ENCODE measurements around the gene CPNE7.

CPNE7 gene

GRCh38 chr16:89619840-89620239 lies 44.3 kb downstream of the CPNE7 start:
- TF ChIP-seq, protein P1, sequence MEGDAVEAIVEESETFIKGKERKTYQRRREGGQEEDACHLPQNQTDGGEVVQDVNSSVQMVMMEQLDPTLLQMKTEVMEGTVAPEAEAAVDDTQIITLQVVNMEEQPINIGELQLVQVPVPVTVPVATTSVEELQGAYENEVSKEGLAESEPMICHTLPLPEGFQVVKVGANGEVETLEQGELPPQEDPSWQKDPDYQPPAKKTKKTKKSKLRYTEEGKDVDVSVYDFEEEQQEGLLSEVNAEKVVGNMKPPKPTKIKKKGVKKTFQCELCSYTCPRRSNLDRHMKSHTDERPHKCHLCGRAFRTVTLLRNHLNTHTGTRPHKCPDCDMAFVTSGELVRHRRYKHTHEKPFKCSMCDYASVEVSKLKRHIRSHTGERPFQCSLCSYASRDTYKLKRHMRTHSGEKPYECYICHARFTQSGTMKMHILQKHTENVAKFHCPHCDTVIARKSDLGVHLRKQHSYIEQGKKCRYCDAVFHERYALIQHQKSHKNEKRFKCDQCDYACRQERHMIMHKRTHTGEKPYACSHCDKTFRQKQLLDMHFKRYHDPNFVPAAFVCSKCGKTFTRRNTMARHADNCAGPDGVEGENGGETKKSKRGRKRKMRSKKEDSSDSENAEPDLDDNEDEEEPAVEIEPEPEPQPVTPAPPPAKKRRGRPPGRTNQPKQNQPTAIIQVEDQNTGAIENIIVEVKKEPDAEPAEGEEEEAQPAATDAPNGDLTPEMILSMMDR (IDR thresholded peaks at IDR 0.05; ENCODE audit: control insufficient read depth, extremely low read depth, insufficient read depth), result no peak
- no peak overlapping the region for H3K4me3 ChIP-seq (ENCODE audit: low read depth, low read length)
- DNase-seq (ENCODE audit: low read depth), result no peak

GRCh38 chr16:89620406-89620841 lies 44.9 kb downstream of the CPNE7 start:
- no peak for DNase-seq (ENCODE audit: low read depth)
- no peak overlapping the region for H3K4me3 ChIP-seq (ENCODE audit: low read depth, low read length)
- TF ChIP-seq, protein P1 (IDR thresholded peaks at IDR 0.05; ENCODE audit: control insufficient read depth, extremely low read depth, insufficient read depth), result no peak

DNA sequence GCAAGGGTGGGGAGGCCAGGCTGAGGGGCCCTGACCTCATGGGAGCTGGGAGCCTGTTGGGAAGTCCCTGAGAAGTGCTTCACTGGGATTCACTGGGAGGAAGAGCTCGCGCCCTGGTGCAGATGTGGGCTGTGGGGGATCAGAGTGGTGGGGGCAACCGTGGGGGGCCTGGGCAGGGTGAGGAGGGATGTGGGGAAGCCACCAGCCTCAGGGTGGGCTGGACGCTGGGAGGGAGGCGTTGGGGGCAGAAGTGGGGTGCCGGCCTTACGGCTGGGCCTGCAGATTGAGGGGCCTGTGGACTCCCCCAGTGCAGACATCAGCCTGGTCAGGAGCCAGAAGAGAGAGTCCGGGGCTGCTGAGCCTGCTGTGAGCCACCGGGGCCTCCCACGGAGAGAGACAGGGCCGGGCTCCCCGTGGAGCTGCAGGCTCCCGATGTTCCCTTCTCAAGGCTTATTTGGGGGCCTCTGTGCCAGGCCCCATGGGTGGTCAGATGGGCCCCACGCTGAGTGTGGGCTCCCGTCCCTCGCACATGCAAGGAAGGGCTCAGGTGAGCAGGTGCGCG lies 45.7 kb downstream of the CPNE7 start:
- DNase-seq (ENCODE audit: low read depth), result no peak
- no peak overlapping the region for H3K4me3 ChIP-seq (ENCODE audit: low read depth, low read length)
- TF ChIP-seq, protein P1 (IDR thresholded peaks at IDR 0.05; ENCODE audit: control insufficient read depth, extremely low read depth, insufficient read depth), result no peak

GRCh38 chr16:89621698-89622409 lies 46.3 kb downstream of the CPNE7 start:
- no peak for DNase-seq (ENCODE audit: low read depth)
- no peak overlapping the region for H3K4me3 ChIP-seq (ENCODE audit: low read depth, low read length)

DNA sequence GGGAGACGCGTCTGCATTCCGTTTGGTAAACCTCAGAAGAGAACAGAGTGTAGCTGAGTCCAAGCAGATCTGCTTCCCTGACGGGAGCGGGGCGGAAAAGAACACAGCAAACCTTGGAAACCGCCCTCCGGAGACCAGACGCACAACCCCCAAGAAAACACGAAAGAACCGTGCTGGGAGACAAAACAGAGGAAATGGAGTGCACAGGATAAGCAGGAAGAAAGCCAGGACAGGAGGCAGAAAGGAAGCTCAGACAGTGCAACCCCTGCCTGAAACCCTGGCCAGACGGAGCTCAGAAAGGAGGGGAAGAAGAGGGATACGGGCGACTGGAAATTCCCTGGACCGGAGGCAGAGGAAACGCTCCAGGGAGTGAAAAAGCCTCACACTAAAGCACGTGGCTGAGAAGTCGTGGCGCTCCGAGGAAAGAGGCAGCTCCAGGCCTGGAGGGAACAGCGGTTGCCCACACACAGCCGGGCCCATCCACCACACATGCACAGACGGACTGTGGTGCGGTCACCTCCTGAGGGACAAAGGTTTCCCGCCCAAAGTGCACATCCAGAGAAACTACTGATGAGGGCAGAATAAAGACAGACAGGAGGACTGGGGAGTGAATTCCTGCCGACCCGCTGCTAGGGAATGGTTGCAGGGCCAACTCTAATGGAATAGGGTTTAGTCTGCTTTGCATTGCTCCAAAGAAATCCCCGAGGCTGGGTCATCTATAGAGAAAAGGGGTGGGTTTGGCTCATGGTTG lies 48.1 kb downstream of the CPNE7 start:
- TF ChIP-seq, protein P1 (IDR thresholded peaks at IDR 0.05; ENCODE audit: control insufficient read depth, extremely low read depth, insufficient read depth), result no peak

More at GRCh38 chr16:89621698-89622409, 46.3 kb downstream of the CPNE7 start:
- TF ChIP-seq, protein P1 (IDR thresholded peaks at IDR 0.05; ENCODE audit: control insufficient read depth, extremely low read depth, insufficient read depth), result no peak

GRCh38 chr16:89624777-89625761 lies 49.5 kb downstream of the CPNE7 start:
- H3K4me3 ChIP-seq (ENCODE audit: low read depth, low read length), result no peak overlapping the region
- DNase-seq (ENCODE audit: low read depth), result no peak
- TF ChIP-seq, protein P1 (IDR thresholded peaks at IDR 0.05; ENCODE audit: control insufficient read depth, extremely low read depth, insufficient read depth), result no peak

More for the DNA sequence above, 48.1 kb downstream of the CPNE7 start:
- H3K4me3 ChIP-seq (ENCODE audit: low read depth, low read length), result no peak overlapping the region
- DNase-seq (ENCODE audit: low read depth), result no peak

Data from LNCaP clone FGC (cell line).